Endothelial cell of umbilical vein (primary cell): ENCODE measurements around the gene CCDC106.

Experiments used
- CTCF ChIP-seq, 2 donors: IDR thresholded peaks; 1 replicate in 1 of 2; 2 replicates in 1 of 2; pipeline ENCODE4 v1.5.1; 2011; ENCODE audit warnings: low read length in 2 of 2, mild to moderate bottlenecking in 2 of 2, moderate library complexity in 2 of 2, control low read depth in 1 of 2, inconsistent platforms in 1 of 2, low read depth in 1 of 2; ENCODE audit not compliant: insufficient read depth in 1 of 2; ENCODE audit errors: extremely low read depth in 1 of 2
- JUN ChIP-seq: IDR thresholded peaks from 2 replicates; pipeline ENCODE4 v1.6.1; 2011; ENCODE audit warnings: borderline replicate concordance, low read depth; ENCODE audit not compliant: insufficient read length, insufficient read depth
- POLR2AphosphoS5 ChIP-seq: IDR thresholded peaks from 2 replicates; pipeline ENCODE4 v1.6.1; 2012; ENCODE audit warnings: low read depth, mild to moderate bottlenecking, control low read depth, low read length, moderate library complexity; ENCODE audit not compliant: insufficient read depth

DNA sequence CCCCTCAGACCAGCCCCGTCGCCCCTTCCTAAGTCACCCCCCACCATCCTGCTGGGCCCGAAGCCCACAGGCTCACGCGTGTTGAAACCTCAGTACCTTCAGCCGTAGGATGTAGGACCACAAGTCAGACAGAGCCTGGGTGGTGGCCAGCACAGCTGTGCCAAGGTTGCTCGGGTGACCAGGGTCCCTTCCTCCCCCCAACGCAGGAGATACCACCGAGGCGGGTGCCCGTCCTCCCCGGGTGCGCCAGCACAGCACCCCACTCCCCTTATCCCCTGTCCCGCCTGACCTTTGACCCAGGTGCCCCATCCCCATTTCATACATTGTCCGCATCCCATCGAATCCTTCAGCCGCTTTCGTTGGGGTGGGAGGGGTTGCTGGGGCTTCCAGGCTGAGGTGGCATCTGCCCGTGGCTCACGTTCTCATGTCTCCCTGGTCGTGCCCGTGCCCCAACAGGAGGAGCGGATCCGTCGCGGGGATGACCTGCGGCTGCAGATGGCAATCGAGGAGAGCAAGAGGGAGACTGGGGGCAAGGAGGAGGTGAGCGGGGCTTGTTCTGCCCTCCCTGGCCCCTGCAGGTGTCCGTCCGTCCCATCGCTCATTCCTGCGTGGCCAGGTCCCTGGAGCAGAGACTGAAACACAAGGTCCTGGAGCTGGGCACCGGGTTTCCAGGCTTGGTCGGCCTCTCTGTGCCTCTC is 41.5 kb downstream of the CCDC106 start:
- TF ChIP-seq JUN (no peak), CTCF (IDR thresholded peaks at IDR 0.05; ENCODE audit: extremely low read depth in 1 of 2, insufficient read depth in 1 of 2, low read depth in 1 of 2, low read length in 2 of 2) (no peak), POLR2AphosphoS5 (no peak)
